Upper lobe of right lung (tissue), 1 donor: ENCODE results near the gene MAPK6. TPM values are rescaled to one million over a fixed set of nuclear protein-coding genes. Genes with fewer than 3 reads are reported as not detected.
"Not testable (repeated sequence)": the region's sequence is repeated elsewhere in the genome, so short reads cannot be mapped to it uniquely, and the experiment has no call there.

Source experiments
- ATAC-seq: fragments of 200-7000 bp; cut with Tn5 transposase; one replicate; pipeline ENCODE4 v1.9.1; 2020; ENCODE audit warnings: mild to moderate bottlenecking, moderate library complexity
- DNase-seq: peaks from one replicate; pipeline ENCODE4 v3.0.0-alpha.2; 2020
- H3K27ac ChIP-seq: fragments of 200-600 bp; one replicate; pipeline ENCODE4 v1.8.0; 2022
- H3K27me3 ChIP-seq: fragments of 200-600 bp; one replicate; pipeline ENCODE4 v1.8.0; 2022; ENCODE audit warnings: mild to moderate bottlenecking
- H3K36me3 ChIP-seq: fragments of 200-600 bp; one replicate; pipeline ENCODE4 v1.8.0; 2022
- H3K4me1 ChIP-seq: fragments of 200-600 bp; one replicate; pipeline ENCODE4 v1.8.0; 2022
- H3K4me3 ChIP-seq: fragments of 200-600 bp; one replicate; pipeline ENCODE4 v1.8.0; 2022; ENCODE audit warnings: mild to moderate bottlenecking
- H3K9me3 ChIP-seq: fragments of 200-600 bp; one replicate; pipeline ENCODE4 v1.8.0; 2022
- intact Hi-C: fragments of 100-400 bp; cut with DNase I; formaldehyde crosslinking; loops from one replicate; pipeline ENCODE4 v1.11.0; 2022
- total RNA-seq: library from RNA; stranded (reverse); fragmentation: NEBNext Ultra II Directional; extraction: Animal tissue kit (Norgen Biotek cat#: 25700); gene quantifications from one replicate; pipeline ENCODE4 v1.2.1, GENCODE V29; 2021
- TF ChIP-seq, protein P1 (sequence below): fragments of 200-600 bp; IDR thresholded peaks from one replicate; pipeline ENCODE4 v1.8.0; 2022; ENCODE audit warnings: antibody characterized with exemption
- donor health status: DM: no; HTN: yes; CAD: no; lungs with severe emphysema.

MAPK6 gene
- total RNA-seq, 1 donor from 2014 or later: 20.9 TPM

- no peaks in the 10 kb centered on the region for H3K36me3 ChIP-seq
- H3K27me3 ChIP-seq: no peaks in the 10 kb centered on the region
- ATAC-seq: no peak
- H3K9me3 ChIP-seq: no peaks in the 10 kb centered on the region
- H3K27ac ChIP-seq: no peak overlapping the region
- no peak for DNase-seq
- TF ChIP-seq, protein P1, sequence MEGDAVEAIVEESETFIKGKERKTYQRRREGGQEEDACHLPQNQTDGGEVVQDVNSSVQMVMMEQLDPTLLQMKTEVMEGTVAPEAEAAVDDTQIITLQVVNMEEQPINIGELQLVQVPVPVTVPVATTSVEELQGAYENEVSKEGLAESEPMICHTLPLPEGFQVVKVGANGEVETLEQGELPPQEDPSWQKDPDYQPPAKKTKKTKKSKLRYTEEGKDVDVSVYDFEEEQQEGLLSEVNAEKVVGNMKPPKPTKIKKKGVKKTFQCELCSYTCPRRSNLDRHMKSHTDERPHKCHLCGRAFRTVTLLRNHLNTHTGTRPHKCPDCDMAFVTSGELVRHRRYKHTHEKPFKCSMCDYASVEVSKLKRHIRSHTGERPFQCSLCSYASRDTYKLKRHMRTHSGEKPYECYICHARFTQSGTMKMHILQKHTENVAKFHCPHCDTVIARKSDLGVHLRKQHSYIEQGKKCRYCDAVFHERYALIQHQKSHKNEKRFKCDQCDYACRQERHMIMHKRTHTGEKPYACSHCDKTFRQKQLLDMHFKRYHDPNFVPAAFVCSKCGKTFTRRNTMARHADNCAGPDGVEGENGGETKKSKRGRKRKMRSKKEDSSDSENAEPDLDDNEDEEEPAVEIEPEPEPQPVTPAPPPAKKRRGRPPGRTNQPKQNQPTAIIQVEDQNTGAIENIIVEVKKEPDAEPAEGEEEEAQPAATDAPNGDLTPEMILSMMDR: no peak
- H3K4me1 ChIP-seq: peaks cover 17% of the 10 kb centered on the region
- no peak overlapping the region for H3K4me3 ChIP-seq
- intact Hi-C loops: no loop called here
These were observed 23.2 kb downstream of the MAPK6 start for GRCh38 chr15:52042051-52042851.

DNA sequence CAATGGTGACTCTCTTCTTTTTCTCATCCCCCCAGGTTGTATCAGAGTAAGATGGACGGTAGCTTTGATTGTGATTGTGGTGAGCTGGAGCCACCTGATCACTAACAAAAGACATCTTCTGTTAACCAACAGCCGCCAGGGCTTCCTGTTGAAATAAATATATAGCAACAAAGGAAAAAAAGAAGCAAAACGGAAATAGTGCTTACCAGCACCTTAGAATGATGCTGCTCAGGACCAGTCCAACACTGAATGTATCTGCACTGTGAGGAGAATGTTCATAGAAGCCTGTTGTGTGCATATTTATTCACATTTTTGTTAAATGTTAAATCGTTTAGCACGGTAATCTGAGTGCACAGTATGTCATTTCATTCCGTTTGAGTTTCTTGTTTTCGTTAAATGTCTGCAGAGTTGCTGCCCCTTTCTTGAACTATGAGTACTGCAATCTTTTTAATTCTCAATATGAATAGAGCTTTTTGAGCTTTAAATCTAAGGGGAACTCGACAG lies 26.8 kb downstream of the MAPK6 start:
- H3K27me3 ChIP-seq, H3K4me3 ChIP-seq, ATAC-seq, DNase-seq, intact Hi-C loops, H3K4me1 ChIP-seq, H3K9me3 ChIP-seq, H3K27ac ChIP-seq: not testable (repeated sequence)
- peaks cover 19% of the 10 kb centered on the region for H3K36me3 ChIP-seq

DNA sequence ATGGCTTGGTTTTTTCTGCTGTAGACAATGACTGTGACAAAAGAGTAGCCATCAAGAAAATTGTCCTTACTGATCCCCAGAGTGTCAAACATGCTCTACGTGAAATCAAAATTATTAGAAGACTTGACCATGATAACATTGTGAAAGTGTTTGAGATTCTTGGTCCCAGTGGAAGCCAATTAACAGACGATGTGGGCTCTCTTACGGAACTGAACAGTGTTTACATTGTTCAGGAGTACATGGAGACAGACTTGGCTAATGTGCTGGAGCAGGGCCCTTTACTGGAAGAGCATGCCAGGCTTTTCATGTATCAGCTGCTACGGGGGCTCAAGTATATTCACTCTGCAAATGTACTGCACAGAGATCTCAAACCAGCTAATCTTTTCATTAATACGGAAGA lies 27.5 kb downstream of the MAPK6 start:
- peak; percentile 86 for ATAC-seq
- peaks cover 23% of the 10 kb centered on the region for H3K36me3 ChIP-seq
- H3K9me3 ChIP-seq, H3K27me3 ChIP-seq, H3K27ac ChIP-seq, H3K4me1 ChIP-seq, DNase-seq, H3K4me3 ChIP-seq, intact Hi-C loops: not testable (repeated sequence)

DNA sequence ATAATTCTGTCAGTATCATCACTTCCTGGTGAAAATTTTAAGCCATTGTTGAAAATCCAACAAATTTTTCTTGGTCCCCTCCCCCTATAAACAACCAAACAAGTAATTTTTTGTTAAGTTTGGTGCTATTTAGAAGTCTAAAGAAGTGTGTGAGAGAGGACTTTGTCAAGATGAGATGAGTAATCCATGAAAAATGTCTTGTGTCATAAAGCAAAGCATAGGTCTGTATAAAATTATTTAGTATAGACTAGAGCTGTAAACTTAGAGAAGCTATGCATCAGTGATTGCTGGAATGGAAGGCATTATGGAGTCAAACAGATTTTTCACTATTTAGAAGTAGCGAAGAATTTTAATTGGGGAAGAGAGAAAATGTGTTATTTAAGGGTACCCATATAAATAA lies 31.4 kb downstream of the MAPK6 start:
- Histone ChIP-seq H3K27ac (no peak overlapping the region), H3K36me3 (peaks cover 40% of the 10 kb centered on the region), H3K4me1 (no peaks in the 10 kb centered on the region), H3K27me3 (no peaks in the 10 kb centered on the region), H3K9me3 (no peaks in the 10 kb centered on the region), H3K4me3 (no peak overlapping the region)
- intact Hi-C loops: no loop called here
- DNase-seq (no peak), ATAC-seq (no peak)
- TF ChIP-seq, protein P1: no peak

- DNase-seq (no peak), ATAC-seq (peak; percentile 64)
- no peak overlapping the region for H3K4me3 ChIP-seq
- intact Hi-C loops: no loop called here
- no peaks in the 10 kb centered on the region for H3K4me1 ChIP-seq
- TF ChIP-seq, protein P1: no peak
- no peaks in the 10 kb centered on the region for H3K27me3 ChIP-seq
- no peaks in the 10 kb centered on the region for H3K9me3 ChIP-seq
- no peak overlapping the region for H3K27ac ChIP-seq
- H3K36me3 ChIP-seq: peaks cover 55% of the 10 kb centered on the region
These were observed 33.3 kb downstream of the MAPK6 start for GRCh38 chr15:52052066-52052935.

GRCh38 chr15:52054381-52054780 lies 35.4 kb downstream of the MAPK6 start:
- H3K9me3 ChIP-seq: no peaks in the 10 kb centered on the region
- H3K36me3 ChIP-seq: peaks cover 55% of the 10 kb centered on the region
- ATAC-seq (no peak), DNase-seq (no peak)
- no peaks in the 10 kb centered on the region for H3K27me3 ChIP-seq
- intact Hi-C loops: no loop called here
- no peaks in the 10 kb centered on the region for H3K4me1 ChIP-seq
- H3K27ac ChIP-seq: no peak overlapping the region
- H3K4me3 ChIP-seq: no peak overlapping the region
- TF ChIP-seq, protein P1: no peak

DNA sequence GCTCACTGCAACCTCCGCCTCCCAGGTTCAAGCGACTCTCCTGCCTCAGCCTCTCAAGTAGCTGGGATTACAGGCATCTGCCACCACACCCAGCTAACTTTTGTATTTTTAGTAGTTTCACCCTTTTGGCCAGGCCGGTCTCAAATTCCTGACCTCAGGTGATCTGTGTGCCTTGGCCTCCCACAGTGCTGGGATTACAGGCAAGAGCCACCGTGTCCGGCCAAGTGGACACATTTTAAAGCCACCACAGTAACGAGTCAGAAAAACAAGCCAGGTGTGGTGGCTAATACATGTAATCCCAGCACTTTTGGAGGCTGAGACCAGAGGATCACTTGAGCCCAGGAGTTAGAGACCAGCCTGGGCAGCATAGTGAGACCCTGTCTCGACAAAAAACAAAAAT lies 35.8 kb downstream of the MAPK6 start:
- peaks cover 60% of the 10 kb centered on the region for H3K36me3 ChIP-seq
- not testable (repeated sequence) for H3K9me3 ChIP-seq, ATAC-seq

More for the DNA sequence above, 35.8 kb downstream of the MAPK6 start:
- DNase-seq, H3K4me1 ChIP-seq, intact Hi-C loops, H3K4me3 ChIP-seq, H3K27ac ChIP-seq, H3K27me3 ChIP-seq: not testable (repeated sequence)
